Femur (tissue), 1 donor: ENCODE results near the gene PEX5.

ENCODE experiments used
- DNase-seq: peaks from one replicate; pipeline ENCODE4 v3.0.0-alpha.2; 2017

PEX5 gene

GRCh38 chr12:7189398-7190267 is at the start of gene PEX5:
Gene PEX5 (plus strand): TSS chr12:7189686. CDS start chr12:7190378, 692 bp downstream.
- DNase-seq = peak; percentile 95

GRCh38 chr12:7141351-7142005 is 48.0 kb upstream of the PEX5 start:
- no peak for DNase-seq

- DNase-seq = no peak
These were observed 47.3 kb upstream of the PEX5 start for GRCh38 chr12:7142056-7142644.

- DNase-seq = no peak
These were observed 46.5 kb upstream of the PEX5 start for GRCh38 chr12:7142809-7143465.

- DNase-seq = no peak
These were observed 45.9 kb upstream of the PEX5 start for GRCh38 chr12:7143564-7143963.

- DNase-seq = no peak
These were observed 44.9 kb upstream of the PEX5 start for GRCh38 chr12:7144414-7145120.

GRCh38 chr12:7145671-7146070 is 43.8 kb upstream of the PEX5 start:
- DNase-seq = peak; percentile 6

- DNase-seq = peak; percentile 1
These were observed 43.3 kb upstream of the PEX5 start for GRCh38 chr12:7146228-7146627.

GRCh38 chr12:7146906-7147305 is 42.6 kb upstream of the PEX5 start:
- no peak for DNase-seq

GRCh38 chr12:7150356-7150755 is 39.1 kb upstream of the PEX5 start:
- no peak for DNase-seq

GRCh38 chr12:7150841-7151240 is 38.6 kb upstream of the PEX5 start:
- DNase-seq = no peak

GRCh38 chr12:7151532-7151931 is 38.0 kb upstream of the PEX5 start:
- no peak for DNase-seq

- DNase-seq = no peak
These were observed 36.7 kb upstream of the PEX5 start for GRCh38 chr12:7152818-7153217.

GRCh38 chr12:7154042-7154441 is 35.4 kb upstream of the PEX5 start:
- DNase-seq = no peak

GRCh38 chr12:7154901-7155470 is 34.5 kb upstream of the PEX5 start:
- no peak for DNase-seq

- no peak for DNase-seq
These were observed 33.9 kb upstream of the PEX5 start for GRCh38 chr12:7155471-7156034.

- no peak for DNase-seq
These were observed 33.0 kb upstream of the PEX5 start for GRCh38 chr12:7156259-7157197.

GRCh38 chr12:7157391-7157790 is 32.1 kb upstream of the PEX5 start:
- DNase-seq = no peak

GRCh38 chr12:7158781-7159609 is 30.5 kb upstream of the PEX5 start:
- no peak for DNase-seq

- DNase-seq = no peak
These were observed 29.3 kb upstream of the PEX5 start for GRCh38 chr12:7160183-7160582.
